GM18861 (cell line): ENCODE results near the gene GRAMD4.

Experiments used
- ATAC-seq: cut with Tn5 transposase; IDR thresholded peaks from one replicate; pipeline ENCODE4 v1.9.1; 2021; ENCODE audit not compliant: unreplicated experiment

Gene GRAMD4

DNA sequence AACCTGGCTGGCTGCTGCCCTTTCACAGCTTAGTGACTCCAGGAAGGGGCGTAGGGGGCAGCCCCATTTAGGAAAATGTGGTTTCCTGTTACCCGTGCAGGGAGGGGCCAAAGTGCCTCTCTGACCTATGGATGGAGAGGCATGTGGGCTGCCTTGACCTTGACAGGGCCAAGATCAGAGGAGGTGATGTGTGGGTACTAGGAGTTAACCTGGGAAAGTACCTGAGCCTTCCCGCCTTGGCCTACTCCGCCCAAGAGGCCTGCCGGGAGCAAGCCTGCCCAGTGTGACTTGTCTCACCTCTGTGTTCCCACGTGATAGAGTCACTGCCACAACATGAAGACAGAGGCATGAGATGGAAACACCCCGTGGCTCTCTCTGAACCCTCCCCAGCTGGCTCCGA is 33.4 kb downstream of the GRAMD4 start:
- ATAC-seq, result no peak

DNA sequence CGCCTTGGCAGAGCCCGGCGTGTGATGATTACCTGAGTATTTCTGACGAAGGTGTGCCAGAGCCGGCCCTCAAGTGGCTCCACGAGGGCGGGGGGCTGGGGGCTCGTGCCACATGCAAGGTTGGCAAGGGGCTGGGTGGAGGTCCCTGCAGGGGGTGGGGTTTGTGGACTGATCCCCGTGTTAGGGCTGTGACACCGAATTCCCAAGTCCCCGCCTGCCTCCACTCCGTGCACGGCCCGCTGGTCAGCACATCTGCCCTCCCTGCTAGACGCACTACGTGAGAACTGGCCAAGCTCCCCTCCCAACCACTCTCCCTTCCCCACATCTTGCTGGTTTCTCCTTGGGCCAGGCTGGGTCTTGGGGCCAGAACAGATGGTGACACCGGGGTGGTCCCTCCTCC is 34.2 kb downstream of the GRAMD4 start:
- no peak for ATAC-seq

DNA sequence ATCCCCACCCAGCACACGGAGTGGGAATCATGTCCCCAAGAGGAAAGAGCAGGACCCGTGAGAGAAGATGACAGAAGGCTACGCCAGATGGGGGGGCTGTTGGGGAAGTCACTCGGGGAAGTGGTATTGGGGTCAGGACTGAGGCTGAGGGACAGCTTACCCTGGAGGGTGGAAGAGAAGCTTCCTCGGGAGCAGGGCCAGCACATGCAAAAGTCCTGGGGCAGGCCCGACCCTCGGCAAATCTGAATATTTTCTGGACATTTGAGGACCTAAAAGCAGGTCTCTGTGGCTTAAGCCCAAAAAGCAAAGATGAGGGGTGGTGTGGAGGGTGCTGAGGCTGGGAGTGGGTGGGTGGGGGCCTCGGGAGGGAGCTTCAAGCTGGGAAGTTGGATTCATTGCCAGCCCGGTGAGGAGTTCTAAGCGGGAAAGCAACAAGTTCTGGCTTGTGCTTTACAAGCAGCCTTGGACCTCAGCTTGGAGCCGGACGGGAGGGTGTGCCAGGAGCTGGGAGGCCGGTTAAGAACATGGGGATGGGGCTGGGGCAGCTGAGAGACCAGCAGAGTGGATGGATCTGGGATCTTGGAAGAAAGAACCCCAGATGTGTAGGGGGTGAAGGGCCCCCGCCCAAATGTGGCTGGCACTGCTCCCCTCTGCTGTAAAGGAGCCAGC is 34.9 kb downstream of the GRAMD4 start:
- no peak for ATAC-seq

DNA sequence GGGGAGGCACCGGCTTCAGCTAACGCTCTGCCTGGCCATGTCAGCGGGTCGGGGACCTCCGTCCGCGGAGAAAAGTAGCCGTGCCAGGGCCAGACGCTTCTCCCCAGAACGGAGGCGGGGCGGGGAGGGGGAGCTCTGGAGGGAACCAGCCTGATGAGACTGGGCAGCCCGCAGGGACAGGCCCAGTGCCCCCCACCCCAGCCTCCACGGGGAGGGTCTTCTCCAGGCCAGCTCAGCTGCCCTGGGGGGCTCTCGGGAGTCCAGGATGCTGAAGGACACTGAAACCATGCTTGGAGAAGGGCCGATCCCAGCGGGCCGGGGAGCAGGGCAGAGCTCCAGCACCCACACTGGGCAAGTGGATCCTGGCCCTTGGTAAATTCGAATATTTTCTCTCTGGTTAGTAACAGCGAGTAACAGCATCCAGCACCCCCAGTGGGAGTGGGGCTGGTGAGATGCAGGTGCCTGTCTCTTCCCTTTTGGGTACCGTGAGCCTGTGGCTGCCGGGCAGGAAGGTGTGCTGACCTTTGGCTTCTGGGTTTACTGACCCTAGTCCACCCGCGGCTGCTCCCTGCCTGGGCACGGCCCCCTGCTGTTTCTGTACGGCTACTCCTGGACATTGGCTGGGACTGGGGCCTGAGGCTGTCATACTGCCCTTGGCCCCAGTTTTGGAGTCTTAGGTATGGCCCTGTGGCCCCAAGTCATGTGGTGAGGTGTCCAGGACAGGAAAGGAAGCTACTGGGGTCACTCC is 35.8 kb downstream of the GRAMD4 start:
- ATAC-seq, result no peak

DNA sequence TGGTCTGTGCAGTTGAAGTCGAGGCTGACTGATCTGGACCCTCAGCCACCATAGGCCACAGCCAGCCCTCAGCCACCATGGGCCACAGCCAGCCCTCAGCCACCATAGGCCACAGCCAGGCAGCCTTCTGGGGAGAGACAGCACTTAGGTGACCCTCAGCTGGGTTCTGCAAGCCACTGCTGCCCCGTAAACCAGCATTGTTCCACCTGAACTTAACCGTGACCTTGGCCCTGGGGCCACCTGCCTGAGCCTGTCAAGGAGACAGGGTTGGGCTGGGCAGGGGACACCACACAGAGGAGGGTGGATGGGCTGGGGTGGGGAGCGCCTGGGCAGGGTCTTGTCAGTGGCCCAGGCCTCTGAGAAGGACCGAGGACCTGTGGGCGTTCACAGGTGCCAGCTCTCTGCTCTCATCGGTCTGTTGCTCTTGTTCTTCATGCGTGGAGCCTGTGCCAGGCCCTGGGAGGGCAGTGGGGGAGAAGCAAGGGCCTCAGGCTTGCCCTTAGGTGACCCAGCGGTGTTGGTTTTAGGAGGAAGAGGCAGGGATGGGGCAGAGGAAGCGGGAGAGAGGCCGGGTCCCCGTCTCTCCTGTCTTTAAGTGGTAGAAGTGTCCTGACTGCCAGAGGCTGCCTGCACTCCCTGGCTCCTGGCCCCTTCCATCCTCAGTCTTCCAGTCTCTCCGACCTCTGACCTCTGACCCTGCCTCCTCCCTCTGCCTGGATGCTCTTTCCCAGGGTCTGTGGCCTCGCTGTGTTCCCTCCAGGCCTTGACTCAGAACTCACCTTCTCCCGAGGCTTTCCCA is 36.9 kb downstream of the GRAMD4 start:
- ATAC-seq, result no peak

DNA sequence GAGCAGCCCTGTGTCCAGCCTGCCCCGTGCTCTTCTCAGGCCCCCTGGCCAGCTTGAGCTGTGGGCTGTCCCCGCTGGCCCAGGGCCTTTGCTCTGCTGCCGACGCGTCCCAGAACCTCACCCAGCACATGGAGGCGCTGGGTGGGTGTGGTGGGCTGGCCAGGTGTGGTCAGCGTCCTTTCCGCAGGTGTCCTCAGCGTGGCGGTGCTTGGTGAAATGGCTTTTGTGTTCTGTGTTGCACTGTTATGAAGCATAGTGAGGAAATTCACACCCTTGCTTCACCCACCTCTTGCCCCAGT is 37.4 kb downstream of the GRAMD4 start:
- ATAC-seq, result no peak

DNA sequence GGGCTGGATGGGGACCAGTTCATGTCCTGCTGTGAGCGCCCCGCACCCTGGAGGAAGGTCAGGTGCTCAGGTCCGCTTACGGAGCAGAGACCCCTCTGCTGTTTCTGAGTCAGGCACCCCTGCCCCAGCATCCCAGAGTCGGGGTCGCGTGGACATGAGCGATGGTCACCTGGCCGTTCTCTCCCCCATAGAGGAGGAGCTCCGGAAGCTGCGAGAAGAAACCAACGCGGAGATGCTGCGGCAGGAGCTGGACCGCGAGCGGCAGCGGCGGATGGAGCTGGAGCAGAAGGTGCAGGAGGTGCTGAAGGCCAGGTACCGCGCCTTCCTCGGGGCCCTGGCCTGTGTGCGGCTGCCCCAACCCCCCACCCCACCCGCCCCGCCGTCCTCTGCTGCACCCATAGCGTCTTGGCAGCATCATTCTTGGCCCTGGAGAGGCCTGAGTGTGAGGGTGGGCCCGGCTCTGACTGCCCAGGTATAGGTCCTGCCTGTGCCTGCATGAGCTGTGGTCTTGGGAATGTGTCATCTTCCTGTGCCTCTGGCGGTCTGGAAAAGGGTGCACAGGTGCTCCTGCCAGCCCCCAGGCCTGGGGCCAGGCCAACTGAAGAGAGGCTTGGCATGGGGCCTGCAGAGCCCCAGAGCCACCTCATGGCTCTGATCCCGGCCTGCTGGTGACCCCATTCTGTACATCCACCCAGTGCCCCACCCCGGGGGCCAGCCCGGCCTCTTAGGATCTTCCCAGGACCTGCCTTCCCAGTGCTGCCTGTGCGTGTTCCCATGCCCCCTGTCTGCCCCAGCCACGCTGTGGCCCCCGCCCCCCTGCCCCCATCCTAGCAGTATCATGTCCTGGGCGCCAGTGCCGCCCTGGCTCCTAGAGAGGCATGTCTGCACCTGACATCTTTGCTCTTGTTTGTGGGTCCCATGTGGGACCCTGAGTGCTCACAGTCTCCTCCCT is 38.1 kb downstream of the GRAMD4 start:
- ATAC-seq, result no peak

DNA sequence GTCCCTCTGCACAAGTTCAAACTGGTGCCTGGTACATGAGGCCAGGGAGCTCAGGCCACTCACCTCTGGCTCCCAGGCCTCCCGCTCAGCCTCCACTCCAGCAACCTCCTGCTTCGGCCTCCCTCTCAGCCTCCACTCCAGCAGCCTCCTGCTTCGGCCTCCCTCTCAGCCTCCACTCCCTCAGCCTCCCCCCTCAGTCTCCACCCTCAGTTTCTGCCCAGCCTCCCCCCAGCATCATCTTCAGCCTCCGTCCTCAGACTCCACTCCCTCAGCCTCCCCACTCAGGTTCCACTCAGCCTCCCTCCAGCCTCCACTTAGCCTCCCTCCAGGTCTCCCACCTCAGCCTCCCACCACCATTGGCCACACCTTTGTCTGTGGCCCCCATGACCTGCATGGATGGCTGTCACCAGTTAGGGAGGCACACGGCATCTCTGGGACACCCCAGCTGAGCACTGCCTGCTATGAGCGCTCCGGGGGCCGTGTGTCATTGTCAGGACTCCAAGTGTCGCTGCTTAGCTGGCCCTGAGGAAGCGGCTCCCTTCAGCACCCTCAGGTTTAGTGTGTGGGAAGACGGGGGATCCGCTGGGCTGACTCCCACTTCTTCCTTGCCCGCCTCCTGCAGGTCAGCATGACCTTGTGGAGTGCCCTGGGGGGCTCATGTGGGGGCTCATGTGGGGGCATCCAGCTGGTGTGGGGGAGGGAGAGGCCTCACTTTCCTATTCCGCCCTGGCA is 39.0 kb downstream of the GRAMD4 start:
- ATAC-seq, result no peak

DNA sequence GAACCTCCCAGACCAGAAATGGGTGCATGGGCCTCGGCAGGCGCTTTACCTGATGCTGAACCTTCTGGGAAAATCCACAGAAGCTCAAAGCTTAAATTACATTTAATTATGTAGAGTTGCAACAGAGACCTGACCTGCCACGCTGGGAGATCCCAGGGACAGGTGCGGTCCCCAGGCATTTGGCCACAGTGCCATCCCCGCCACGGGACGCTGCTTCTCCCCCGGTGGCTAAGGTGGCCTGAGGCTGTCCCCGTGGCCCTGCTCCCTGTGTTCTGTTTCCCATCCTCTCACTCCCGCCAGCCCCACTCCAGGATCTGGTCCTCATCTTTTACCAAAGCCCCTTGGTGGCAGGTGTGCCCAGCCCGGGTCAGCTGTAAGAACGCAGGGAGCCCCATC is 39.6 kb downstream of the GRAMD4 start:
- ATAC-seq, result no peak

DNA sequence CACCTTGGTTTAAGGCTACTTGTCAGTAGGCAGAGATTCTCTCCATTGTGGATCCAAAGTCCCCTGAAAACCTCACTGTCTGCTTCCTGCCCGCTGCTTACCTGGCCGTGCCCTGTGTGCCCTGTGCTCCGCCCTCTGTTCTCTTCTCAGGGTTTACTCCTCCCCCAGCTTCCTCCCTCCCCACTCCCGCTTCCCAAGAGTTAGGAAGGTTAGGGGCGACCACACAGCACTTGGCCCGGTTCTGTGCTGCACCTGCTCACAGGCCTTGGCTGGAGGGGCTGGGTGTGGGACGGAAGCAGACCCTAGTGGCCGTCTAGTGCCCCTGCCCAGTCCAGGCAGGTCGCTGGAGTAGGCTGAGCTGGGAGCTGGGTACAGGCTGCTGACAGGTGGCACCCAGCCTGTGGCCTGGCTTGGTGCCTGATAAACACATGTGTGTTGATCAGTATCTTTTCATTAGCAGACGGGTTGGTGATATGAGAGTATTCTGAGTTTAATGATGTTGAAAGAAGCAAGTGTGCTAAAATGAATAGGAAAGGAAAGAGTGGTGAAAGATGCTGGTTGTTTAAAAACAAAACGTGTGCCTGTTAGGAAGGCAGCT is 40.5 kb downstream of the GRAMD4 start:
- ATAC-seq, result no peak

DNA sequence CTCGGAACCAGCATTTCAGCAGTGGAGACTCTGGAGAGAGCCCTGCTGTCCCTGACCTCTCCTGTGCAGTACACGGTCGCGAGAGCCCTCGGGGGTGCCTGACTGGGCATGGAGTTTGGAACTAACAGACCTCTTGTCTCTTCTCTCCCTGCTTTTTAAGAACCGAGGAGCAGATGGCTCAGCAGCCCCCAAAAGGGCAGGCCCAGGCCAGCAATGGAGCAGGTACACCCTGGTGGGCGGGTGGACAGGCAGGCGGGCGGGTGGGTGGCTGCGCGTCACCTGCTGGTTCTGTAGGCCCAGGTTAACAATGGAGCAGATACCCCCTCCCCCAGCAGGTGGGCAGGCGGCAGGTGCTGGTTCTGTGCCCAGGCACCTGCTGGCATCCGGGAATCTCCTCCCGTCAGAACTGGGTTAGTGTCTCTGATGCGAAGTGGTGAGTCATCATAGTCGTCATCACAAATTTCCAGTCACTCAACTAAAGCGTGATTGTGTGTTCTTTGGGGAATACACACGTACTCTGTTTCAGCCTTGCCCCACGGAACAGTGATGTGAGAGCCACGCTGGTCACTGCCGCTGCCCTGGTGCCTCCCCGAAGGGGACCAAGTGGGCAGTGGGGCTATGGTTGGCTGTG is 41.1 kb downstream of the GRAMD4 start:
- ATAC-seq, result no peak

DNA sequence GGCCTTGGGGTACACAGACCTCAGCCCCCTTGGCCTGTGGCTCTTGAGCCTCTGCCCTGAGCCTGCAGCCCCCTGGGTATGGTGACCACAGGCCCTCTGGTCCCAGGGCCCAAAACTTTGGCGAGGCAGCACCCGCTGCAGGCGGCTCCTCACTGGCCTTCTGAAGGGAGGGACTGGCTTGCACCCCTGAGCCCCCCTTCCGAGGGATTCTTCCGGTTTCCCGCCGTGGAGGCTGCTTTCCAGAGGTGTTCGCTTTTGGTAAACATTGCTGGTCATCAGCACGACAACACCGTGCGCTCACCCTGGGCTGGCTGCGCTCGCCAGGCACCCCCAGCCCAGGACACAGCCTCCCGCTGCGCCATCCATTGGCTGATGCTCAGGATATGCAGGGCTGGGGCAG is 42.0 kb downstream of the GRAMD4 start:
- no peak for ATAC-seq

DNA sequence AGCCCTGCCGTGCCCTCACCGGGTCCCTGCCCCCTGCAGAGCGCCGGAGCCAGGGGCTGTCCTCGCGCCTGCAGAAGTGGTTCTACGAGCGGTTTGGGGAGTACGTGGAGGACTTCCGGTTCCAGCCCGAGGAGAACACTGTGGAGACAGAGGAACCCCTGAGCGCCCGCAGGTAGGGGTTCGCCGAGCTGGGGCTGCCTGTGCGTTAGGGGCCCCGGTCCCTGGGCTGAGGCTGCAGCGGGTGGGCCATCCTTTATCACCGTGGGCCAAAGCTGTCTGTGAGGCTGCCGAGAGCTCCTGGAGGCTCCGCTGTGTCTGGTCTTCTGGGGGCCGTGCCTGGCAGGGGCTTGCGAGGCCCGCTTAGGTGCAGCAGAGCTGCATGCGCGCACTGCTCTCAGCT is 42.8 kb downstream of the GRAMD4 start:
- no peak for ATAC-seq

DNA sequence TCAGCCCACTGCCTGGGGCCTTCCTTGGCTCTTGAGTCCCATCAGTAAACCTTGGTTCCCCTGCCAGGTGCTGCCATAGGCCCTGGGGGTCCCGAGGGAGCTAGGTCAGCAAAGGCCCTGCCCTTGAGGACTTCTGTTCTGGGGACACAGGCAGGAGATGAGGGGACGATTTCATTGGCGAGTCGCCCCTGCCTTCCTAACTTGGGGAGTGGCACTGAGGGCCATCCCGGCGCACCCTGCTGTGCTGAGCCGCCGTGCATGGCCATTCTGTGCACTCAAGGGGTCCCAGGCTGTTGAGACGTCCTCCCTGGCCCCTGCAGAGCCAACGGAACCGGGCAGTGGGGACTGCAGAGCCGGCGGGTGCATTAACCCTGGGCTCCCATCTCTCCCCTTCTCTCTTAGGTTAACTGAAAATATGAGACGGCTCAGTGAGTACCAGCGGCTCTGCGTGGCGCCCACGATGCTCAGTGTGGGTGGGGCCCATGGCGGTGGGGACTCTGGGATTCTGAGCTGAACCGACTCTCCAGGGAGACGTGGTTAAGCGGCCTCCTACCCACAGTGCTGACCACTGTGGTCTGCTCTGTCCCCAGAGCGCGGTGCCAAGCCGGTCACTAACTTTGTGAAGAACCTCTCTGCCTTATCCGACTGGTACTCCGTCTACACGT is 43.4 kb downstream of the GRAMD4 start:
- ATAC-seq, result no peak

DNA sequence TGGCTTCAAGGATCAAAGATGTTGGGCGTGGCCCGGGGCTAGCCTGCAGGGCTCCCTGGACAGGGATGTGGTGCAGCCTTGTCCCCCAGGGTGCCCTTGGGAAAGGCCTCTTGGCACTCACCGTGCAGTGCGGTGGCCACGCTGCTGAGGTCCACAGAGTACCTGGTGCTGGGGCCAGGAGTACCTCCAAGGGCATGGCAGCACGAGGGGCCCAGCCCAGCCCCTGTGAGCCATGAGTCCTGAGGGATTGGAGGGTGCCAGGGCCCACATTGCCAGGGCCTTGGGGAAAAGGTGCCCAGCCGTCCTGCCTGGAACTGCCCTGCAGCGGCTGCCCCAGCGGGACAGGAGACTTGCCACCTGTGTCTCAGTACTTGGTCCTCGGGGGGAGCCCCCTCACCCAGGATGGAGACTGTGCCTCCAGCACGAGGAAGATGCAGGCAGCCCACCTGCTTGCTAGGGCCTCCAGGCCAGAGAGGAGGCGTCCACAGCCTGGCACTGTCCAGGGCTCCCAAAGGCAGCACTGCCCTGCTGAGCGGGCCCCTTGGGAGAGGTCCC is 44.2 kb downstream of the GRAMD4 start:
- no peak for ATAC-seq

DNA sequence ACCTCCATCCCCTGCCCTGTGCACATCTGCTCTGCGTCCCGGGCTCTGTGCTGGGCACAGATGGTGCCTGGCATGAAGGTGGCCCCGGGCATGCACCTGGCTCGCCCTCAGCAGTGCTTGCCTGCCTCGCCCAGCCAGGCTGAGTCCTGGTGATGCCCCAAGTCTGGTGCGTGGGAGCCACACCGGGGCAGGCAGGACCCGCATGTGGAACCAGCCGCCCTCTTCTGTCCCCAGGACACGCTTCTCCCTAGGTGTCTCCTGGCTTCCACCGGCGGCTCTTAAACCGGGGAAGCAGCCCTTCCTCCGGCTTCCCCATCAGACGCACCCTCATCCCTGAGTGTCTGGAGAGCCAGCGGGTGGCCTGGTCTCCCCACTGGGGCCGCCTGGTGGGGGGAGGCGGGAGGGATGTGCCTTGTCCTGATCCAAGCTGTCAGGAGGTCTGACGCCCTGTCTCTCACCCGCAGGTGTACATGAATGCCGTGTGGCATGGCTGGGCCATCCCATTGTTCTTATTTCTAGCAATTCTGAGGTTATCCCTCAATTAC is 45.0 kb downstream of the GRAMD4 start:
- ATAC-seq, result no peak

DNA sequence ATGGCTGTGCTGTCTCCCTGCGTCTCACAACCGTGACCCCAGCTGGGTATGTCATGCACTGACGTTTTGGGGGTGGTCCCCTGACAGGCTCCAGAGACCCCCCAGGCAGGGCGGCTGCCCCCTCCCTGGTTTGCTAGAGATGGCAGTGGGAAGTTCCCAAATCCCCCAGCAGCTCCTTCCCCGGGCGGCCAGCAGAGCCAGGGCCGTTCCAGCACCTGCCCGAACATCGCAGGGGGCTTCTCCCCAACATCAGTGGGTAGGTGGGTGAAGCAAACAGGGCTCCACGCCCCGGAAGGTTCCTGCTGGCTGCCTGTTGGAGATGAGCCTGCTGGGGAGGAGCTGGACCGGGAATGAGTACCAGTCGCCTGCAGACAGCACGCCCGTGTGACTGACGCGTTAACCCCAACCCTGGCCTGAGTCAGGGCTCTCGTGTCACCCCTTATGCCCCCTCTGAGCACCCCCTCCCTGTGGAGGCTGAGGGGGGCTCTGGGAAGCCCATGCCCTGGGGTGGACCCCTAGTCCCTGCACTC is 45.6 kb downstream of the GRAMD4 start:
- ATAC-seq, result no peak

DNA sequence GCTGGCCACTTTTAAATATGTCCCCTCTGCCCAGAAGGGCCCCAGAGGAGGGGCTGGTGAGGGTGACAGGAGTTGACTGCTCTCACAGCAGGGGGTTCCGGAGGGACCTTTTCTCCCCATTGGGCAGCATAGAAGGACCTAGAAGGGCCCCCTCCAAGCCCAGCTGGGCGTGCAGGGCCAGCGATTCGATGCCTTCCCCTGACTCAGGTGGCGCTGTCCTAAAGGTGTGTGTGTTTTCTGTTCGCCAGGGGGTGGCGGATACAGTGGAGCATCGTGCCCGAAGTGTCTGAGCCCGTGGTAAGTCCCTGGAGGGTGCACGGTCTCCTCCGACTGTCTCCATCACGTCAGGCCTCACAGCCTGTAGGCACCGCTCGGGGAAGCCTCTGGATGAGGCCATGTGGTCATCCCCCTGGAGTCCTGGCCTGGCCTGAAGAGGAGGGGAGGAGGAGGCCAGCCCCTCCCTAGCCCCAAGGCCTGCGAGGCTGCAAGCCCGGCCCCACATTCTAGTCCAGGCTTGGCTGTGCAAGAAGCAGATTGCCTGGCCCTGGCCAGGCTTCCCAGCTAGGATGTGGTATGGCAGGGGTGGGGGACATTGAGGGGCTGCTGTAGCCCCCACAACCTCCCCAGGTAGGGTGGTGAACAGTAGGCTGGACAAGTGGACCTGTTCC is 46.5 kb downstream of the GRAMD4 start:
- ATAC-seq, result no peak
